ENCODE results near the gene NTSR1. TPM values are rescaled to one million over a fixed set of nuclear protein-coding genes. Genes with fewer than 3 reads are reported as not detected.

Gene NTSR1
- total RNA-seq, 1 experiment from 2014 or later: 44.1 TPM

DNA sequence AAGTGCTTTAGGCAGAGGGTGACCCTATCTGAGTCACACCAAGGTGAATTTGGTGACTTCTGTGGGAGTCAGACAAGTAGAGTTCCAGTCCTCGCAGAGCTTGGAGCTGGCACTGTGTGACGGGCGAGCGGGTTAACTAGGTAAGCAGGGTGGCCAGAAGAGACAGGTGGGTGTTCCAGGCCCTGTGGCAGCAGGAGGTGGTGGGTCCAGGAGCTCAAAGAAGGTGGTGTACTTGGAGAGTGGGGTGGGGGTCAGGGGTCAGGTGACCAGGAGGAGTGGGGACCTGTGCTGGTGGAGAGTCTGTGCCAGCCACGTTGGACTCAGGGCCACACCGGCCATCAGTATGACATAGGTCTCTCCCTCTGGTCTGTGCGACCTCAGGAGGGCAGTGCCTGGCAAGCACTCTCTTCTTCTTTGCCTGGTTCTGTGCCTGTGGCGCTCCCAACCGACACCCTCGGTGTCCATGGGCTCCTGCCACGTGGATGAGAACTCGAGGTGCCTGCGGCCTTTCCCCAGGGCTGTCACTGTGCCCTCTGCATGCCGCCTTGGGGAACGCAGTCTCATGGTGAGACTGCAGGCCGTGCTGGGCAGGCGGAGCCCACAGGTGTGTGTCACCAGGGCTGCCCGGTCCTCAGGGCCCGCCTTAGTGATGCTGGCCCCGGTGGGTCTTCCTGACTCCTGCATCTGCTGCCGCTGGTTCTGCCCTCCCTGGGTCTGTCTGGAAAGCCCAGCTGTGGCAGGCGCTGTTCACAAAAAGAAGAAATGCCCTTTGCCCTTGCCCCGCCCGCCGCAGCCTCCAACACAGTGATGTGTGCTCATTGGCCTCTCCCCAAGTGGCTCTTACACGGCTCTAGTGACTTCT is 89.3 kb downstream of the NTSR1 start:
- H3K9me3 ChIP-seq (ENCODE audit: control insufficient read depth, insufficient read depth, low read depth, low read length): no peaks in the 10 kb centered on the region
- H3K4me1 ChIP-seq (ENCODE audit: control insufficient read depth, insufficient read depth, low read length): peaks cover 18% of the 10 kb centered on the region
- CTCF ChIA-PET: no interaction called here
- H3K36me3 ChIP-seq (ENCODE audit: control insufficient read depth, insufficient read depth, low read length): peaks cover 3% of the 10 kb centered on the region
- intact Hi-C loops (cut with micrococcal nuclease; ENCODE audit: unreplicated experiment) (loop anchor here (10.0 kb wide), 1 partner anchor 323 kb away; the partner anchor contains the start of gene GATA5), in situ Hi-C loops (cut with HindIII; ENCODE audit: low pct_unique_long_range_greater_than_20kb, low sequenced_read_pairs) (no loop called here)
- no peak for ATAC-seq
- no peak for DNase-seq (ENCODE audit: low read depth, low spot score)
- peak overlapping the region; percentile 59 for H3K4me3 ChIP-seq (ENCODE audit: low read depth in 2 of 2, low read length in 2 of 2)
- no peaks in the 10 kb centered on the region for H3K27me3 ChIP-seq (ENCODE audit: control insufficient read depth, insufficient read depth, low read length)
- H3K27ac ChIP-seq (ENCODE audit: low read length): peak overlapping the region; percentile 92
- BruUV-seq (replicated peaks): no TSS peak
- POLR2A ChIA-PET: no interaction called here
- TF ChIP-seq, protein P1, sequence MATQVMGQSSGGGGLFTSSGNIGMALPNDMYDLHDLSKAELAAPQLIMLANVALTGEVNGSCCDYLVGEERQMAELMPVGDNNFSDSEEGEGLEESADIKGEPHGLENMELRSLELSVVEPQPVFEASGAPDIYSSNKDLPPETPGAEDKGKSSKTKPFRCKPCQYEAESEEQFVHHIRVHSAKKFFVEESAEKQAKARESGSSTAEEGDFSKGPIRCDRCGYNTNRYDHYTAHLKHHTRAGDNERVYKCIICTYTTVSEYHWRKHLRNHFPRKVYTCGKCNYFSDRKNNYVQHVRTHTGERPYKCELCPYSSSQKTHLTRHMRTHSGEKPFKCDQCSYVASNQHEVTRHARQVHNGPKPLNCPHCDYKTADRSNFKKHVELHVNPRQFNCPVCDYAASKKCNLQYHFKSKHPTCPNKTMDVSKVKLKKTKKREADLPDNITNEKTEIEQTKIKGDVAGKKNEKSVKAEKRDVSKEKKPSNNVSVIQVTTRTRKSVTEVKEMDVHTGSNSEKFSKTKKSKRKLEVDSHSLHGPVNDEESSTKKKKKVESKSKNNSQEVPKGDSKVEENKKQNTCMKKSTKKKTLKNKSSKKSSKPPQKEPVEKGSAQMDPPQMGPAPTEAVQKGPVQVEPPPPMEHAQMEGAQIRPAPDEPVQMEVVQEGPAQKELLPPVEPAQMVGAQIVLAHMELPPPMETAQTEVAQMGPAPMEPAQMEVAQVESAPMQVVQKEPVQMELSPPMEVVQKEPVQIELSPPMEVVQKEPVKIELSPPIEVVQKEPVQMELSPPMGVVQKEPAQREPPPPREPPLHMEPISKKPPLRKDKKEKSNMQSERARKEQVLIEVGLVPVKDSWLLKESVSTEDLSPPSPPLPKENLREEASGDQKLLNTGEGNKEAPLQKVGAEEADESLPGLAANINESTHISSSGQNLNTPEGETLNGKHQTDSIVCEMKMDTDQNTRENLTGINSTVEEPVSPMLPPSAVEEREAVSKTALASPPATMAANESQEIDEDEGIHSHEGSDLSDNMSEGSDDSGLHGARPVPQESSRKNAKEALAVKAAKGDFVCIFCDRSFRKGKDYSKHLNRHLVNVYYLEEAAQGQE (IDR thresholded peaks at IDR 0.05; ENCODE audit: insufficient read depth in 1 of 2, low read depth in 2 of 2, low read length in 1 of 2): no peak
- no peak for TF ChIP-seq CTCF (IDR thresholded peaks at IDR 0.05)
- TF ChIP-seq TCF7L2 (IDR thresholded peaks at IDR 0.05; ENCODE audit: low read depth, low read length): no peak
- TF ChIP-seq POLR2AphosphoS5 (IDR thresholded peaks at IDR 0.05; ENCODE audit: low read depth, low read length): no peak
- TF ChIP-seq SIN3A (IDR thresholded peaks at IDR 0.05; ENCODE audit: borderline replicate concordance, insufficient read depth, low read depth, low read length): no peak

DNA sequence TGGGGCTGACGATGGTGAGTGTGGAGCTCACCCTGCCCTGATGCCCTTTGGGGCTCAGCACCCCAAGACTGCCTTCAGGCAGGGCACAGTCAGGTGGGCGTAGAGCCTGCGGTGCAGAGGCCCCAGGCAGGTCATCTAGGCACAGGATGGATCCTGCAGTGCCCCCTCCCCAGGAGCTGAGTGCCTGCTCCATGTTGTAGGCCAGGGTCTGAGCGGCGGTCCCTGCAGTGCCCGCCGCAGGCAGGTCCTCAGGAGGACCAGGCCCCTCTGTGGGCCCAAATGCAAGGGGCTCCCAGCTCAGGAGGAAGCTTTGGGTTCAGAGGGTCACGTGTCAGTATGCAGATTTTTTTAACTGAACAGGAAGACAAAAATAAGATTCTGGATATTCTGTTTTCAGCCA is 90.4 kb downstream of the NTSR1 start:
- no peak for ATAC-seq
- in situ Hi-C loops (cut with HindIII; ENCODE audit: low pct_unique_long_range_greater_than_20kb, low sequenced_read_pairs) (no loop called here), intact Hi-C loops (cut with micrococcal nuclease; ENCODE audit: unreplicated experiment) (loop anchor here (10.0 kb wide), 1 partner anchor 324 kb away; the partner anchor contains the start of gene GATA5)
- peaks cover 3% of the 10 kb centered on the region for H3K36me3 ChIP-seq (ENCODE audit: control insufficient read depth, insufficient read depth, low read length)
- H3K4me1 ChIP-seq (ENCODE audit: control insufficient read depth, insufficient read depth, low read length): peaks cover 17% of the 10 kb centered on the region
- TF ChIP-seq SIN3A (IDR thresholded peaks at IDR 0.05; ENCODE audit: borderline replicate concordance, insufficient read depth, low read depth, low read length) (no peak), CTCF (IDR thresholded peaks at IDR 0.05) (no peak), POLR2AphosphoS5 (IDR thresholded peaks at IDR 0.05; ENCODE audit: low read depth, low read length) (no peak), TCF7L2 (IDR thresholded peaks at IDR 0.05; ENCODE audit: low read depth, low read length) (no peak)
- TF ChIP-seq, protein P1 (IDR thresholded peaks at IDR 0.05; ENCODE audit: insufficient read depth in 1 of 2, low read depth in 2 of 2, low read length in 1 of 2): no peak
- no peak overlapping the region for H3K4me3 ChIP-seq (ENCODE audit: low read depth in 2 of 2, low read length in 2 of 2)
- DNase-seq (ENCODE audit: low read depth, low spot score): no peak
- no TSS peak for BruUV-seq (replicated peaks)
- ChIA-PET POLR2A (no interaction called here), CTCF (no interaction called here)
- no peaks in the 10 kb centered on the region for H3K9me3 ChIP-seq (ENCODE audit: control insufficient read depth, insufficient read depth, low read depth, low read length)
- no peaks in the 10 kb centered on the region for H3K27me3 ChIP-seq (ENCODE audit: control insufficient read depth, insufficient read depth, low read length)
- H3K27ac ChIP-seq (ENCODE audit: low read length): no peak overlapping the region

Data from Panc1 (cell line).